Suprapubic skin (tissue), 4 donors: Measurements from ENCODE around the gene VCAN. TPM values are rescaled to one million over a fixed set of nuclear protein-coding genes. Genes with fewer than 3 reads are reported as not detected.

Source experiments
- DNase-seq, 2 donors: peaks; one replicate each; pipeline ENCODE4 v3.0.0-alpha.2; 2019; ENCODE audit warnings: low spot score in 2 of 2
- H3K27ac ChIP-seq: fragments of 200-600 bp; sonication (generic); one replicate; pipeline ENCODE4 v1.5.1; 2019
- H3K27me3 ChIP-seq: fragments of 200-600 bp; sonication (generic); one replicate; pipeline ENCODE4 v1.5.1; 2019
- H3K36me3 ChIP-seq: fragments of 200-600 bp; sonication (generic); one replicate; pipeline ENCODE4 v1.5.1; 2019
- H3K4me1 ChIP-seq: fragments of 200-600 bp; sonication (generic); one replicate; pipeline ENCODE4 v1.5.1; 2019
- H3K4me3 ChIP-seq: fragments of 200-600 bp; sonication (generic); one replicate; pipeline ENCODE4 v1.5.1; 2019; ENCODE audit warnings: mild to moderate bottlenecking
- H3K9me3 ChIP-seq: fragments of 200-600 bp; sonication (generic); one replicate; pipeline ENCODE4 v1.5.1; 2019
- EP300 ChIP-seq: sonication (generic); formaldehyde crosslinking; IDR thresholded peaks from one replicate; pipeline ENCODE4 v1.6.1; 2017; ENCODE audit warnings: antibody characterized with exemption
- POLR2A ChIP-seq, 2 donors: fragments of 450-650 bp; IDR thresholded peaks; one replicate each; pipeline ENCODE4 v1.6.1; 2017; ENCODE audit warnings: antibody characterized with exemption in 2 of 2, mild to moderate bottlenecking in 2 of 2, moderate library complexity in 2 of 2
- POLR2AphosphoS5 ChIP-seq, 3 donors: sonication (generic); formaldehyde crosslinking; IDR thresholded peaks; one replicate each; pipeline ENCODE4 v1.6.1; 2017; ENCODE audit warnings: antibody characterized with exemption in 3 of 3
- WGBS: methylation state at CpG from one replicate; pipeline ENCODE4 v1.1.5; 2018; 5-methylcytosine and 5-hydroxymethylcytosine counted together
- total RNA-seq, 4 donors: library from RNA; depleted of rRNA; stranded (reverse); fragments of >200 nt; gene quantifications; one replicate each; pipeline ENCODE4 v1.1.0, GENCODE V29; 2016
- TF ChIP-seq, protein P1 (sequence below), 2 donors: fragments of 200-600 bp in 1 of 2; fragments of 450-650 bp in 1 of 2; sonication (generic) in 1 of 2; IDR thresholded peaks; one replicate each; pipeline ENCODE4 v1.5.1; 2016 to 2019; ENCODE audit warnings: antibody characterized with exemption in 2 of 2, mild to moderate bottlenecking in 1 of 2, moderate library complexity in 1 of 2

Gene VCAN
- total RNA-seq, 4 donors from 2014 or later: 22.8 to 30.3 (median 24.0) TPM

DNA sequence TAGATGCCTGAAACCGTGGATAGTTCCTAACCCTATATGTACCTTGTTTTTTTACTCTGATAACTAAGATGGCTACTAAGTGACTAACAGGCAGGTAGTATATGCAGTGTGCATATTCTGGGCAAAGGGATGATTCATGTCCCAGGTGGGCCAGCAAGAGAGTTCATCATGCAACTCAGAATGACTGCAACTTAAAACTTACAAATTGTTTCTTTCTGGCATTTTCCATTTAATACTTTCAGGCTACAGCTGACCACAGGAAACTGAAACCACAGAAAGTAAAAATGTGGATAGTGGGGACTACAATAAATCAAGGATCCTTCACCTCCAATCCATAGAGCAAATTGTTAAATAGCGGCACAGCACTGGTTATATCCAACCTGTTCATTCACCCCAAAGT lies 30.7 kb upstream of the VCAN start:
- Histone ChIP-seq H3K27me3 (no peaks in the 10 kb centered on the region), H3K4me1 (no peaks in the 10 kb centered on the region), H3K27ac (no peak overlapping the region), H3K36me3 (no peaks in the 10 kb centered on the region), H3K9me3 (no peaks in the 10 kb centered on the region), H3K4me3 (no peak overlapping the region)
- WGBS: 87% methylated on average over 2 of the region's 2 CpGs
- no peak for DNase-seq
- TF ChIP-seq POLR2A (IDR thresholded peaks at IDR 0.05): no peak
- TF ChIP-seq EP300: no peak
- TF ChIP-seq, protein P1, sequence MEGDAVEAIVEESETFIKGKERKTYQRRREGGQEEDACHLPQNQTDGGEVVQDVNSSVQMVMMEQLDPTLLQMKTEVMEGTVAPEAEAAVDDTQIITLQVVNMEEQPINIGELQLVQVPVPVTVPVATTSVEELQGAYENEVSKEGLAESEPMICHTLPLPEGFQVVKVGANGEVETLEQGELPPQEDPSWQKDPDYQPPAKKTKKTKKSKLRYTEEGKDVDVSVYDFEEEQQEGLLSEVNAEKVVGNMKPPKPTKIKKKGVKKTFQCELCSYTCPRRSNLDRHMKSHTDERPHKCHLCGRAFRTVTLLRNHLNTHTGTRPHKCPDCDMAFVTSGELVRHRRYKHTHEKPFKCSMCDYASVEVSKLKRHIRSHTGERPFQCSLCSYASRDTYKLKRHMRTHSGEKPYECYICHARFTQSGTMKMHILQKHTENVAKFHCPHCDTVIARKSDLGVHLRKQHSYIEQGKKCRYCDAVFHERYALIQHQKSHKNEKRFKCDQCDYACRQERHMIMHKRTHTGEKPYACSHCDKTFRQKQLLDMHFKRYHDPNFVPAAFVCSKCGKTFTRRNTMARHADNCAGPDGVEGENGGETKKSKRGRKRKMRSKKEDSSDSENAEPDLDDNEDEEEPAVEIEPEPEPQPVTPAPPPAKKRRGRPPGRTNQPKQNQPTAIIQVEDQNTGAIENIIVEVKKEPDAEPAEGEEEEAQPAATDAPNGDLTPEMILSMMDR (IDR thresholded peaks at IDR 0.05): no peak
- TF ChIP-seq POLR2AphosphoS5 (IDR thresholded peaks at IDR 0.05): no peak

DNA sequence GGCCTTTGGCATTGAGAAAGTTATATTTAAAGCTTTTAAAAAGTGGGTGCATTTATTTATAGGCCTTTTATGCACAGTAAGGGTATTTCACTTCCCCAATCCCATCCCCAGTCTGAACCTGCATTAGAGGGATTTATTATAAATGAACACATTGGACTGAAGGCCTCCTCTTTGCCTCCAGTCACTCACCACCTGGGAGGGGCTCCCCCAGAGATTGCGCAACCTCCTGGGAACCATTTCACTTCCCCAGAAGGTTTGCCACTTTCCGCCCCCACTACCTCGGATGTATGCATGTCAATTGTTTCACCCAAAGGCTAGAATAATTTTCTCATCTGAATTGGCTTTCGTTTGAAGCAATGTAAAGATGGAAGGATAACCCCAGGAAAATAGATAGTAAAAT lies 29.8 kb upstream of the VCAN start:
- 58% methylated on average over 4 of the region's 4 CpGs for WGBS
- H3K9me3 ChIP-seq: no peaks in the 10 kb centered on the region
- H3K27ac ChIP-seq: no peak overlapping the region
- no peak overlapping the region for H3K4me3 ChIP-seq
- TF ChIP-seq POLR2AphosphoS5 (IDR thresholded peaks at IDR 0.05): no peak
- no peaks in the 10 kb centered on the region for H3K4me1 ChIP-seq
- no peak for DNase-seq
- H3K27me3 ChIP-seq: no peaks in the 10 kb centered on the region
- no peaks in the 10 kb centered on the region for H3K36me3 ChIP-seq

DNA sequence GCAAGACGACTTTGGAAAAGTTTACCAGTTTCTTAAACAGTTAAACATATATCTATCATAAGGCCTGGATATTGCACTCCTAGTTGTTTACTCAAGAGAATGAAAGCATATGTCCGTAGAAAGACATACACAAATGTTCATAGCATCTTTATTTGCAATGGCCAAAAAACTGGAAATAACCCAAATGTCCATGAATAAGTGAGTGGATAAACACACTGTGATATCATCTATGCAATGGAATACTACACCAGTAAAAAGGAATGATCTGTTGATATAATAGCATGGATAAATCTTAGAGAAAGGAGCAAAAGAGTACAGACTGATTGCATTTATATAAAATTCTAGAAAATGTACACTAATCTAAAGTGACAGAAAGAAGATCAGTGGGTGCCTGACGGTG lies 28.0 kb upstream of the VCAN start:
- 87% methylated on average over 3 of the region's 3 CpGs for WGBS
- no peak overlapping the region for H3K4me3 ChIP-seq
- no peaks in the 10 kb centered on the region for H3K9me3 ChIP-seq
- TF ChIP-seq POLR2AphosphoS5 (IDR thresholded peaks at IDR 0.05): no peak
- TF ChIP-seq, protein P1 (IDR thresholded peaks at IDR 0.05): no peak
- no peak for TF ChIP-seq POLR2A (IDR thresholded peaks at IDR 0.05)
- TF ChIP-seq EP300: no peak
- no peaks in the 10 kb centered on the region for H3K36me3 ChIP-seq
- H3K4me1 ChIP-seq: no peaks in the 10 kb centered on the region
- H3K27ac ChIP-seq: no peak overlapping the region
- no peak for DNase-seq
- H3K27me3 ChIP-seq: no peaks in the 10 kb centered on the region

DNA sequence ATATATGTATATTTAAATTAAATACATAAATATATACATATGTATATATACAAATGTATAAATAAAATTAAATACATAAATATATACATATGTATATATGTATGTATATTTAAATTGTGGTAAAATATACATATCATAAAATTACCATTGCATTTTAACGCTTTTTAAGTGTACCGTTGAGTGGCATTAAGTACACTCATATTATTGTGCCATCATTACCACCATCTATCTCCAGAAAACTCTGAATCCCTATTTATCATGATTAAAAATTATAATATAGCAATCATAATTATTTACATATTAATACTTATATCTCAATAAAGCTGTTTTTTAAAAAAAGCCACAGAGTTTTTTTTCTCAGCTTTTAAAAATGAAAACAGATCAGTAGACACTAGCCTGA lies 27.1 kb upstream of the VCAN start:
- Histone ChIP-seq H3K4me1 (no peaks in the 10 kb centered on the region), H3K36me3 (no peaks in the 10 kb centered on the region), H3K27ac (no peak overlapping the region), H3K27me3 (no peaks in the 10 kb centered on the region), H3K4me3 (no peak overlapping the region), H3K9me3 (no peaks in the 10 kb centered on the region)
- DNase-seq: no peak
- WGBS: 68% methylated on average over 2 of the region's 2 CpGs
- TF ChIP-seq POLR2A (IDR thresholded peaks at IDR 0.05): no peak
- TF ChIP-seq, protein P1 (IDR thresholded peaks at IDR 0.05): no peak
- TF ChIP-seq EP300: no peak
- TF ChIP-seq POLR2AphosphoS5 (IDR thresholded peaks at IDR 0.05): no peak

DNA sequence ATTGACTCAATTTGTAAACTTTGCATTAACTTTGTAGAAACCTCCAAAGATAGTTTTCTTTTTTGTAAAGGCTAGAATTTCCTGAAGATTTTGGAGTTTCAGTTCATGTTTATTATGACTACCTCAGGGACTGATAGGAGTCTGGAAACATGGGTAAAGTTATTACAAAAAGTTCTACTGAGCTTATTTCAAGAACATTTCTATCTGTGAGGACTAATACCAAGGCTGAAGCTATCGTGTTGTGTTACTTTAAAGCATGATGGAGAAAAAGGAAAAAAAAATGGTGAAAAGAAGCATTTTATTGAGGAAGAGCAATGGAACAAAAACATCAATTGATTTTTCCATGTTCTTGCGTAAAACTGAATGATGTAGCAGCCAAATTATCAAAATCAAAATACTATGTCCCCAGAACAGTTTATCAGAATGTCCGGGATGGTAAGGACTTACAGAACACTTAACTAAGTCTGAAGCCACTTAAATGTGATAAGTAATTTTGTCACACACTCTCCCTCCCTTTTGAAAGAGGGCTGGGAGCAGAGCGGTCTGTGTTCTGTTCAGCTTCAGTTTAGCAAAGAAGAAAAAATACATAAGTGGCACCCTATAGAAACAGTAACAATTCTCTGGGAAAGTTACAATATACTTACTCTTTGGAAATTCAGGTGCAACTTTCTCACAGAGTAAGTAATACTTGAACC lies 25.1 kb upstream of the VCAN start:
- no peak for DNase-seq
- H3K4me1 ChIP-seq: no peaks in the 10 kb centered on the region
- WGBS: 88% methylated on average over 4 of the region's 4 CpGs
- no peak overlapping the region for H3K4me3 ChIP-seq
- H3K36me3 ChIP-seq: no peaks in the 10 kb centered on the region
- H3K27me3 ChIP-seq: no peaks in the 10 kb centered on the region
- TF ChIP-seq, protein P1 (IDR thresholded peaks at IDR 0.05): no peak
- TF ChIP-seq POLR2AphosphoS5 (IDR thresholded peaks at IDR 0.05): no peak
- no peaks in the 10 kb centered on the region for H3K9me3 ChIP-seq
- no peak overlapping the region for H3K27ac ChIP-seq

DNA sequence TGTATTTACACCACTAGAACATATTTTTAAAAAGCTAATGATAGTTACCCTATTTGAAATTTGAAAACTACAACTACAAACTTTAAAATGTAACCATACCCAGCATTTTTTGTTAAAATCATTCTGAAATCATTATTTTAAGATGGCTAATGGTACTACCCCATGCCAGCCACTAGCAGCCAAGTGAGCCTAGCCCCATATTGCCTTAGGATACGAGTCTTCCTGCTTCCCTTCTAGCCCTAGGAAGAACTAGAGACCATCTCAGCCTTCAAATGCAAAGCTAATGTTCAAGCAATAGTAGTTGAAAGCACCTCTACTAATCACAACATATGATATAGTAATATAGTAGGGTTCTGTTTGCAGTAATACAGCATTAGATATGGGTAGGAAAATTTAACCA lies 24.0 kb upstream of the VCAN start:
- Histone ChIP-seq H3K36me3 (no peaks in the 10 kb centered on the region), H3K4me3 (no peak overlapping the region), H3K9me3 (no peaks in the 10 kb centered on the region), H3K27me3 (no peaks in the 10 kb centered on the region), H3K4me1 (no peaks in the 10 kb centered on the region), H3K27ac (no peak overlapping the region)
- no peak for TF ChIP-seq EP300
- TF ChIP-seq POLR2AphosphoS5 (IDR thresholded peaks at IDR 0.05): no peak
- TF ChIP-seq POLR2A (IDR thresholded peaks at IDR 0.05): no peak
- TF ChIP-seq, protein P1 (IDR thresholded peaks at IDR 0.05): no peak
- WGBS: 79% methylated on average over 1 of the region's 1 CpG
- no peak for DNase-seq
